ENCODE measurements around the gene CBLN3.
"Not testable (repeated sequence)": the region's sequence is repeated elsewhere in the genome, so short reads cannot be mapped to it uniquely, and the experiment has no call there.

Gene CBLN3

GRCh38 chr14:24399999-24400718 lies 29.3 kb downstream of the CBLN3 start:
- no peak for DNase-seq

DNA sequence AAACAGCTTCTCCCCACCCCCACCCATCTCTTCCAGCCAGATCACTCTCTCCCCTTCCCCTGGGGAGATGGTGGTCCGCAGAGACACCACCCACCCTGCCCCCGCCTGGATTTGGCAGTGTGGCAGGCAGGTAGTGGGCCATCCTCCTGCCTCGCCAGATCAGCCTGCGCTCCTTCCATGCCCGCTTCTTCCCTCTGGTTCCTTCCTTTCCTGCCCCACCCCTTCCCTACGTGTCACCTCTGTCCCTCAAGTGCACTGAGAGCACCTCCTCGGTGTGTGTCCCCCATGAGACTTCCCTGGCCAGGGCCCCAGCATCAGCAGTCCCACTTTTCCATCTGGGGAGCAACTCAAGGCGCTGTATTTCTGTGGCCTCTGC lies 30.0 kb downstream of the CBLN3 start:
- no peak for DNase-seq

DNA sequence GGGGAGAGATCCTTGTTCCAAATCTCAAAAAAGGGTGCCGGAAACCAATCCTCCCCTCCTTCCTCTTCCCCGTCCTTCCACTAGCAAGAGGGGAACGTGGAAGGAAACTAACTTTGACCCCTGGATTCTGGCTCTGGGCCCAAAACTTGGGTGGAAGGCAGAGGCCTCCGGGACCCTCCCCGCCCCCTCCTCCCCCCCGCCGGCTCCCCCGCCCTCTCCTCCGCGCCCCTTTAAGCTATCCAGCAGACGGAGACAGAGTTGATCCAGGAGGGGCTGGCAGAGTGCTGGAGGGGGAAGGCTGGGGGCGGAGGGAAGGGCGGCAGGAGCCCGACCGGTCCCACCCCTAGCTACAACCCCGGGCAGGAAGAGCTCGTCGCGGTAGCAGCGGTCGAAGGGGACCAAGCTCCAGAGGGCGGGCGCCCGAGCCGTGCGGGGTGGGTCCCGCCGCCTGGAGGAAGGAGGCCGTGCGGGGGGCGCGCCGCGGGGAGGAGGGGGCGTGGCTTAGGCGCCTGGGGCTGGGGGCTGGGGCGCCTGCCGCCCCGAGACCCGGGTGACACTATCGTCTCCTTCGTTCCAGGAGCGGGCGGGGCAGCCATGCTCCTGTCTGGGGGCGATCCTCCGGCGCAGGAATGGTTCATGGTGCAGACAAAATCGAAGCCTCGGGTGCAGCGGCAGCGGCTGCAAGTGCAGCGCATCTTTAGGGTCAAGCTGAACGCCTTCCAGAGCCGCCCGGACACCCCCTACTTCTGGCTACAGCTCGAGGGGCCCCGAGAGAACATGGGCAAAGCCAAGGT lies 30.6 kb downstream of the CBLN3 start, which contains the start of gene NYNRIN:
Gene NYNRIN (plus strand): TSS at position 351 of the 794 bp plus-strand sequence. CDS start 244 bp downstream, at position 595.
- peak; percentile 30 for DNase-seq

- no peak for DNase-seq
Measured at GRCh38 chr14:24398293-24398652, 31.2 kb downstream of the CBLN3 start.

GRCh38 chr14:24397639-24398292 lies 31.7 kb downstream of the CBLN3 start:
- DNase-seq, result no peak

DNA sequence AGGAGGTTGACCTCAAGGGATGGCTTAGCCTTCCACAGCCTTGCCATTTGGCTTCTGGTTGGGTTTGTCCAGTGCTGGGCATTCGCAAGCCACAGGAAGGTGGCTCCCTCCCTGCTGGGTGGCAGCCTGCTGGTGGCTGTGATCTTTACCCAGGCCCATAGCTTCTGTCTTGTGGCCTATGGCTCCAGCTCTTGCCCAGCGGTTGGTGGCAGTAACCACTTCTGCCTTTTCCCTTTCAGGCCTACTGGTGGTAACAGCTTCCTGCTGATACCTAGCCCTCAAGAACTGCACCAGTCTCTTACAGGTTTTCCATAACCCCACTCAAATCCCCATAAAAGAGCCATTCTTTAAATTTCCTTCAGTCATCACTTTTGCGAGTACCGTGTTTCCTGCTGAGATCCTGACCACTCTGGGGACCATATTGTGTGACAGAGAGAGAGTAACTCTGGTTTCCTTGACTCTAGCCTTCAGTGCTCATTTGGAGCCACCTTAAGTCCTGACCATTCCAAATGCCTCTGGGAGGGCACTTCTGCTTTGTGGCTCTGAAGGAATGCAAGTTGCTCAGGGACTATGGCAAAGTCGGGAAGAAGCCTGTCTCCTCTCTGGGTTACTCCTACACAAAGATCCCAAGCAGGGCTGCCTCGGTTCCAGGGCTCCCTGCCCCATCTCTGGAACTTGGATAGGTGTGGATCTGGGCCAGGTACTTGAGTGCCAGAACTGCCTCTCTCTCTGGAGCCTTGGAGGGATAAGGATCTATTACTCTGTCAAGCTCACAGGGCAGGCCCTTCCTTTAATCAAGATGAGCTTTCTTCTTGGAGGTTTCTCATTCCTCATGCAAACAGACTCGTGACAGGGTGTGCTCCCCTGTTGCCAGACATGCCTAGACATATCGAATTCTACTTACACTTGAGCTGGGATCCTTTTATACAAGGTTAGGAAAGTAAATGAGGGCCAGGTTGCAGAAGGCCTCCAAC lies 33.6 kb downstream of the CBLN3 start:
- DNase-seq, result no peak

GRCh38 chr14:24394275-24394674 lies 35.2 kb downstream of the CBLN3 start:
- DNase-seq, result no peak

DNA sequence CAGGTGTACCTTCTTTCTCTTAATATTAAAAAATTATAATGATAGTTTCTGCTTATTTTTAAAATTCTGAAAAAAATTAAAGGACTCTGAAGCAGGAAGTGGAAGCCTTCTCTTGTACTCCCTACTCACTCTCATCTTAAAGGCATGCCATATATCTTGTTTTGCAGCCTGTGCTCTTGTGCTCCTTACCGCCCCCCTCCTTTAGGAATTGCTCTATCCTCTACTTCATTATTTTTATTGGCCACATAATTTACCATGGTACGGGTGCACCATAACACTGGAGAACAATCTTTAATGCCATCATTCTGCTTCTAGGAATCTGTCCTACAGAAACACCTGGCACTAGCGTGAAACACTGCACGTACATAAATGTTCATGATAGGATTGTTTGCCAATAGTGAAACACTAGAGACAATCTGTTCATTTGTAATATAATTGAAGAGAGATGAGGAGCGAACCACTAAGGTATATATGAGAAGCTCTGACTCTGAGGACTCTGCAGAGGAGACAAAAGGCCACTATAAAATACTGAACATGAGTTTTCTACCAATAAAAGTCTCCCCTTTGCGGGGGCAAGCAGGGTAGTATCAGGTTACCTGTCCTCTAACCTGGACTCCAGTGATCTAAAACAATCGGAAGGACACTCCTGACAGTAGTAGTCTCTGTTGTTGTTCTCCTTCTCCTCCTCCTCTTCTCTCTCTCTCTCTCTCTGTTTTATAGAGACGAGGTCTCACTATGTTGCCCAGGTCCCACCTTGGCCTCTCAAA lies 37.0 kb downstream of the CBLN3 start:
- DNase-seq, result no peak

DNA sequence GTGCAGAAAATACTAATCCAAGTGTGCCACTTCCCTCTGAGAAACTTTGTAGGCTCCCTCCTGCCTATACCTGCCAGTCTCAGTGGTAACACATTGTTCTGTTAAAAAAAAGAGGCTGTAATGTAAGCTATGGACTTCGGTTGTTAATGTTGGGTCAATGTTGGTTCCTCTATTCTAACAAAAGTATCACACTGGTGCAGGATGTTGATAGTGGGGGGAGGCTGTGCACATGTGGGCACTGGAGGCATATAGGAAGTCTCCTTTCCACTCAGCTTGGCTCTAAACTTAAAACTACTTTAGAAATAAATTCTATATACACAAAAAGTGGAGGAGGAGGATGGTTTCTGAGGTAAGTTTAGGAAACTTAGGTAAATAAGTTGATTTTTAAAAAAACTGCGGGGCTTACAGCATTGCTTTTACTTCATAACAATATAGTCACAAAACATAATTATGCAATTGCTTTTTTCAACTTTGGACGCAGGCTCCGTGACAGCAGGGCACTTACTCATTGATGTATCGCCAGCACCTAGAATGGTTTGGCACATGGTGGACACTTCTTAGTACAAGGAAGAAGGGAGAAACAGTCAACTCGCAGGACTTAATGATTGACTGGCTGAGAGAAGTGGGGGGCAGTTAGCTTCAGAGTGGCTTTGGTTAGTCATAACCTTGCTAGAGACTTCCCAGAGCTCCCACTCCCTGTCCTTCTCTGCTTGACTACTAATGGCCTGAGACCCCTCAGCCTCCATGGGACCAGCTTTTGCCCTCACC lies 38.6 kb downstream of the CBLN3 start:
- no peak for DNase-seq

- DNase-seq, result no peak
Measured at GRCh38 chr14:24389226-24389848, 40.1 kb downstream of the CBLN3 start.

GRCh38 chr14:24388474-24389179 lies 40.8 kb downstream of the CBLN3 start:
- no peak for DNase-seq

DNA sequence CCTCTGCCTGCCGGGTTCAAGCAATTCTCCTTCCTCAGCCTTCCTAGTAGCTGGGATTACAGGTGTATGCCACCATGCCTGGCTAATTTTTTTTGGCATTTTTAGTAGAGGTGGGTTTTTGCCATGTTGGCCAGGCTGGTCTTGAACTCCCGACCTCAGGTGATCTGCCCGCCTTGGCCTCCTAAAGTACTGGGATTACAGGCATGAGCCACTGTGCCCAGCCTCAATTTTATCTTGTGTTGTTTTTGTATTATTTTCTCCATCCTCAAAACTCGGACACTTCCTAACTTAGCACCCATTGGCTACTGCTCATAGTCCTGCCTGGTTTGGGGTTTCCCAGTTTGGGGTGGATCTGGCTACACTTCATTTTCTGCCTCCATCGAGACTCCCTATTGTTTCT lies 41.9 kb downstream of the CBLN3 start:
- DNase-seq, result not testable (repeated sequence)

GRCh38 chr14:24387009-24387345 lies 42.5 kb downstream of the CBLN3 start:
- DNase-seq, result no peak

- no peak for DNase-seq
Measured at GRCh38 chr14:24385524-24385923, 43.9 kb downstream of the CBLN3 start.

- no peak for DNase-seq
Measured at GRCh38 chr14:24384169-24384568, 45.3 kb downstream of the CBLN3 start.

- no peak for DNase-seq
Measured at GRCh38 chr14:24382064-24382371, 47.5 kb downstream of the CBLN3 start.

GRCh38 chr14:24381363-24382063 lies 48.0 kb downstream of the CBLN3 start:
- peak; percentile 12 for DNase-seq

GRCh38 chr14:24379907-24380730 lies 49.3 kb downstream of the CBLN3 start:
- DNase-seq, result no peak

Data from stimulated activated CD4-positive, alpha-beta T cell treated with anti-CD3 and anti-CD28 coated beads, Interleukin-4, amount 100 ng/mL, for 1 hour (primary cell).